ENCODE results near the gene SLC29A4. TPM values are rescaled to one million over a fixed set of nuclear protein-coding genes. Genes with fewer than 3 reads are reported as not detected.
"Not testable (repeated sequence)": the region's sequence is repeated elsewhere in the genome, so short reads cannot be mapped to it uniquely, and the experiment has no call there.

The SLC29A4 gene
- total and polyA plus RNA-seq, 10 donors = 0.33 to 2.9 (median 2.2) TPM

GRCh38 chr7:5255832-5256231, 26.9 kb upstream of the SLC29A4 start:
- Histone ChIP-seq H3K4me3 (no peak overlapping the region), H3K9me3 (no peaks in the 10 kb centered on the region), H3K27me3 (replicated peaks in 1 of 7) (no peaks in the 10 kb centered on the region), H3K36me3 (no peaks in the 10 kb centered on the region), H3K4me1 (no peaks in the 10 kb centered on the region), H3K27ac (no peak overlapping the region)
- WGBS, 5 donors = 47 to 74% (median 58%) methylated on average over 3 of the region's 3 CpGs
- no peak for DNase-seq
- TF ChIP-seq POLR2AphosphoS5 (IDR thresholded peaks at IDR 0.05) = no peak
- TF ChIP-seq POLR2A (IDR thresholded peaks at IDR 0.05) = no peak
- TF ChIP-seq CTCF (IDR thresholded peaks at IDR 0.05 in 8 of 11, conservative IDR thresholded peaks at IDR 0.05 in 3 of 11) = no peak
- intact Hi-C loops (cut with DNase I; ENCODE audit: low total_unique reads) = no loop called here

GRCh38 chr7:5260530-5261068, 22.1 kb upstream of the SLC29A4 start:
- H3K4me1 ChIP-seq; intact Hi-C loops (cut with DNase I; ENCODE audit: low total_unique reads); H3K27ac ChIP-seq; DNase-seq; H3K27me3 ChIP-seq (replicated peaks in 1 of 7); H3K4me3 ChIP-seq; H3K9me3 ChIP-seq; H3K36me3 ChIP-seq: not testable (repeated sequence)
- 86 to 95% (median 90%) methylated on average over 15 of the region's 15 CpGs for WGBS, 5 donors

GRCh38 chr7:5263066-5263465, 19.7 kb upstream of the SLC29A4 start:
- H3K27ac ChIP-seq; DNase-seq; intact Hi-C loops (cut with DNase I; ENCODE audit: low total_unique reads); H3K9me3 ChIP-seq; H3K36me3 ChIP-seq; H3K4me3 ChIP-seq; H3K4me1 ChIP-seq; H3K27me3 ChIP-seq (replicated peaks in 1 of 7): not testable (repeated sequence)
- 66 to 79% (median 77%) methylated on average over 5 to 10 of the region's 10 CpGs for WGBS, 5 donors

GRCh38 chr7:5265320-5266190, 17.2 kb upstream of the SLC29A4 start:
- WGBS, 5 donors = 68 to 78% (median 74%) methylated on average over 16 to 19 of the region's 19 CpGs
- intact Hi-C loops (cut with DNase I; ENCODE audit: low total_unique reads) = no loop called here
- H3K4me3 ChIP-seq = no peak overlapping the region
- H3K27ac ChIP-seq = no peak overlapping the region
- H3K27me3 ChIP-seq (replicated peaks in 1 of 7) = no peaks in the 10 kb centered on the region
- no peak for TF ChIP-seq POLR2AphosphoS5 (IDR thresholded peaks at IDR 0.05)
- no peak for TF ChIP-seq CTCF (IDR thresholded peaks at IDR 0.05 in 8 of 11, conservative IDR thresholded peaks at IDR 0.05 in 3 of 11)
- TF ChIP-seq POLR2A (IDR thresholded peaks at IDR 0.05) = no peak
- H3K4me1 ChIP-seq = no peaks in the 10 kb centered on the region
- H3K36me3 ChIP-seq = no peaks in the 10 kb centered on the region
- DNase-seq = no peak
- H3K9me3 ChIP-seq = no peaks in the 10 kb centered on the region

GRCh38 chr7:5266191-5267028, 16.3 kb upstream of the SLC29A4 start:
- Histone ChIP-seq H3K27me3 (replicated peaks in 1 of 7) (no peaks in the 10 kb centered on the region), H3K27ac (no peak overlapping the region), H3K36me3 (no peaks in the 10 kb centered on the region), H3K4me3 (no peak overlapping the region), H3K4me1 (no peaks in the 10 kb centered on the region), H3K9me3 (no peaks in the 10 kb centered on the region)
- no peak for DNase-seq
- intact Hi-C loops (cut with DNase I; ENCODE audit: low total_unique reads) = no loop called here
- WGBS, 5 donors = 57 to 81% (median 63%) methylated on average over 19 to 20 of the region's 20 CpGs
- TF ChIP-seq POLR2AphosphoS5 (IDR thresholded peaks at IDR 0.05) (no peak), CTCF (IDR thresholded peaks at IDR 0.05 in 8 of 11, conservative IDR thresholded peaks at IDR 0.05 in 3 of 11) (no peak), POLR2A (IDR thresholded peaks at IDR 0.05) (no peak)

GRCh38 chr7:5267829-5268228, 14.9 kb upstream of the SLC29A4 start:
- H3K27ac ChIP-seq; H3K4me3 ChIP-seq; H3K27me3 ChIP-seq (replicated peaks in 1 of 7); intact Hi-C loops (cut with DNase I; ENCODE audit: low total_unique reads); DNase-seq; H3K9me3 ChIP-seq; H3K36me3 ChIP-seq; H3K4me1 ChIP-seq: not testable (repeated sequence)
- 64 to 80% (median 65%) methylated on average over 8 of the region's 8 CpGs for WGBS, 5 donors

GRCh38 chr7:5269992-5270657, 12.6 kb upstream of the SLC29A4 start:
- intact Hi-C loops (cut with DNase I; ENCODE audit: low total_unique reads); DNase-seq; H3K9me3 ChIP-seq; H3K27ac ChIP-seq; H3K27me3 ChIP-seq (replicated peaks in 1 of 7); H3K4me3 ChIP-seq; H3K36me3 ChIP-seq; H3K4me1 ChIP-seq: not testable (repeated sequence)
- 72 to 89% (median 78%) methylated on average over 10 to 12 of the region's 12 CpGs for WGBS, 5 donors

Measured in spleen (tissue), 11 donors.